Esophagus mucosa (tissue), 1 donor: ENCODE measurements around the gene GAS7. TPM values are rescaled to one million over a fixed set of nuclear protein-coding genes. Genes with fewer than 3 reads are reported as not detected.

Experiments used
- ATAC-seq: fragments of 200-7000 bp; cut with Tn5 transposase; one replicate; pipeline ENCODE4 v1.9.1; 2020
- total RNA-seq: library from RNA; stranded (reverse); gene quantifications from one replicate; pipeline ENCODE4 v1.2.4, GENCODE V29; 2023
- donor health status: DM: yes; HTN: yes; CAD: no.

The GAS7 gene
- total RNA-seq, 1 donor from 2014 or later = 17.3 TPM

- ATAC-seq = no peak
Observed at GRCh38 chr17:9911089-9911488, 287.3 kb downstream of the GAS7 start.

- no peak for ATAC-seq
Observed at GRCh38 chr17:9908649-9909042, 289.8 kb downstream of the GAS7 start.

- no peak for ATAC-seq
Observed at GRCh38 chr17:9907883-9908648, 290.3 kb downstream of the GAS7 start.

- no peak for ATAC-seq
Observed at GRCh38 chr17:9907131-9907530, 291.3 kb downstream of the GAS7 start.

DNA sequence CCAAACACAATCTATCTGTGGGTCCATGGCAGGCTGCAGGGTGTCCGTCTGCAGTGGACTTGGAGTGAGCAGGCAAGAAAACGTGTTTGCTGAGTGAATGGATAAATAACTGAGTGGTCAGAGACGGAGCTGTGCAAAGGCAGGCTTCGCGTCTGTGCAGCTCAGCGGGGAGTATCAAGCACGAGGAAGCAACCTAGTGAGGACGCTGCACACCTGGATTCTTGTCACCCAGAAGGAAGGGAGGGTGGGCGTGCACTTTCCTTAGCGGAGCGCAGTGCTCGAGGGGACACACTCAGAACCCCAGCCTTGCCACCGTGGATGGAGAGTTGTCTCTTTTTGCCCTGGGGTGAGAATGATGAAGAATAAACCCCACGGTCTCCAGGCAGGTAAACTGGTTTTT lies 291.8 kb downstream of the GAS7 start:
- ATAC-seq = no peak

DNA sequence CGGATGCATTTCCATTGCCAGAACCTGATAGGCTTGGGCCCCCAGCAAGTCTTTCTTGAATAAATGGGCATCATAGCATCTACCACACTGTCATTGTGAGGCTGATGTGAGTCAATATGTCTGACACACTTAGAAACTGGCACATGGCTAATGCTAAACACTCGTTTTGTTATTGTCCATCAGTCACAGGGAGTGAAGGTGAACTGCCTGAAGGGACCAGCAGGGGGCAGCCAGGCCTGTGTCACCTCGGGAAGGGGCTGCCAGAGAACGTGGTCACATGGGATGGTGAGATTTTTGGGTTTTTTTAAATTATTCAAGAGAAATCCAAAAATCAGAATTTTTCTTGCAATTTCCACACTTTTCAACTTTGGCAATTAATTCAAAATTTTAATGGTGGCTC lies 292.5 kb downstream of the GAS7 start:
- peak; percentile 38 for ATAC-seq

DNA sequence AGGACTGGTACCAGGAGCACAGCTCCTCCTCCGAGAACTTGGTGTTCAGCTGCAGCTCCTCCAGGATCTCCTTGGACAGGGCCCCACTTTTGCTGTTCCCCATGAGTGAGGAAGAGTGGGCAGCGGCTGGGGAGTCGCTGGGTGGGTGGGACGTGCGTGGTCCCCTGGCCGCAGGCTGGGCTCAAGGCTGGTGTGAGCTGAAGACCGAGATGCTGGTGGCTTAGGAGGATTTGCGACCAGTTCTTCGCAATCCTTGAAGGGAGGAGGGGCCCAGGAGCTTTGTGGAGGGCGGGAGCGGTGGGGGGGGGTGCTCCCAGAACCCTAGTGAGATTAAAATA lies 293.4 kb downstream of the GAS7 start, which contains the start of gene RCVRN:
RCVRN (minus strand) TSS at position 194 of the 338 bp plus-strand sequence; CDS start at position 103, 91 bp downstream.
- ATAC-seq = no peak

DNA sequence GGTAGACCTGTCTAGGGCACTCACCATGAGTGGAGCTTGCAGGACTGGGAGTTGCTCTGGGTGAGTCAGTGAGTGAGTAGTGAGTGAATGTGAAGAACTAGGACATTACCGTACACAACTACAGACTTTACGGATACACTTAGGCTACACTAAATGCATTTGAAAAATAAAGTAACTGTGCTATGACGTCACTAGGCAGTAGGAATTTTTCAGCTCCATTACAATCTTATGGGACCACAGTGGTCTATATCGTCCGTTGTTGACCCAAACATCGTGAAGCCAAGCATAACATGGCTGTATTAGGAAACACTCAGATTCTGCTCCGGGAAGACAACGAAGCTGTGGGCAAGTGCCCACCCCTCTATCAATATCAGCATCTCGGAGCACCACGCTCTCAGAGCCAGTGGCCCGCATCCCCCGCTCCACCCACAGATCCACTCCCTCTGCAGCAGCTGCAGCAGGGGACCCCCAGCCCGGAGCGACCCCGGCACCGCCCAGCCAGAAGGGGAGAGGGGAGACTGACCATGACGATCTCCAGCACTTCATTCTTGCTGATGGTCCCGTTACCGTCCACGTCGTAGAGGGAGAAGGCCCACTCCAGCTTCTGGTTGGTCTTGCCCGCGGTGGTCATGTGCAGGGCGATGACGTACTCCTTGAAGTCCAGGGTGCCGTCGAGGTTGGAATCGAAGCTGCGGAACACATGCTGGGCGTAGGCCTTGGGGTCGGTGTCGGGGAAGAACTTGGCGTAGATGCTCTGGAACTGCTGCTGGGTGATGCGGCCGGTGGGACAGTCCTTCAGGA lies 293.9 kb downstream of the GAS7 start:
- no peak for ATAC-seq

GRCh38 chr17:9902120-9902519 lies 296.3 kb downstream of the GAS7 start:
- ATAC-seq = no peak

GRCh38 chr17:9900784-9901183 lies 297.6 kb downstream of the GAS7 start:
- ATAC-seq = no peak

DNA sequence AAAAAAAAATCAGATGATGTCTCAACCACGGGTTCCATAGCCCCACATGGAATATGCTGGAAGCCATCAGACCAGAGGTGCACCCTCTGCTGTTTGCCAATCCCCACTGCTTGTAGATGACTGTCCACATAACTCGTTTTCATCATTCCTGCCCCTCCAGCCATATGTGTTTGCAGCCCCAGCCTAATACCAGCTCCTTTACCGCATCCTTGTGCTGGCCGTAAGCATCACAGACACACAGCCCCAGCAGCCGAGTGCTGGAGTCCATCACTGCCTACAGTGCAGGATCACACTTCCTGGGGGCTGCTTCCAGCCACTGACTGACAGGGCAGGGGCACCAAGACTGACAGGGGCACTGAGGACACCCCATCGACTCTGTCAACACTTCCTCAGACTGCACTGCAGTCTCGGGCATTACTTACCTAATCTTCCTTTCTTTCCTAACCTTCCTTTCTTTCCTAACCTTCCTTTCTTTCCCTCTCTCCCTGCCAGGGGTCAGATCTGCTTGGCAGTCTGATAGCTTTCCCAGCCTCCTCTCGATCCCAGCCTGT lies 298.3 kb downstream of the GAS7 start:
- ATAC-seq = no peak

DNA sequence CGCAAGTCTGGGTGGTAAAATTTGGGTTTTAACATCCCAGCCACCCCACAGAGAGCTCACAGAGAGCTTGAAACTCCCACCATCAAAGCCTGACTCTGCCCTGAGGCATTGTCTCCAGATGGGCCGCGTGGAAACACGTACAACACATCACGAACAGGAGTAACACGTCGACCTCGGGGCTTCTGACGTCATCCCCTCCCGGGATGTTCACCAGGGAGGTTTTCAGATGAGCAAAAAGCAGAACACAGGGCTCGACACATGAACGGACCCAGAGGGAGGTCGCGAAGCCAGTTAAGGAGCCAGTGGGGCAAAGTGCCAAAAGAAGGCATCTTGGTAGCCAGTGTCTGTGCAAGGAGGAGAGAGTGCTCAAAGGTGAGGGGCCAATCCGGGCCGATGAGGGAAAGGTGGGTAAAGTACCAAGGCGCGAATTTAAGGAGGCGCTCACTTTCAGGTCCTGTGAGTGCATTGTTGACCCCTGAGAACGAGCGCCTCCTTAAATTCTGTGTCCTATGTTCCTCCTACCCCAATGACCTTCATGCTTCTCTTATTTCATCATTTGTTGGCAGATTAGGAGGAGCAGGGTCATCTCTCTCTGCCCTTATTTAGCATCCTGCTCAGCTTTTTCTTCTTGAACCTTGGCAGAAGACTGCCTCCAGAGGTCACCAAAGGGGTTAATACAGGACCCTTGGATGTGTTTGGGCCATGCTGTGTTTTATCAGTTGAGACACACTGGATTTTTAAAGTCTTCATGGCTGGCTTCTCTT lies 298.9 kb downstream of the GAS7 start:
- no peak for ATAC-seq

GRCh38 chr17:9898812-9899211 lies 299.6 kb downstream of the GAS7 start:
- ATAC-seq = no peak

DNA sequence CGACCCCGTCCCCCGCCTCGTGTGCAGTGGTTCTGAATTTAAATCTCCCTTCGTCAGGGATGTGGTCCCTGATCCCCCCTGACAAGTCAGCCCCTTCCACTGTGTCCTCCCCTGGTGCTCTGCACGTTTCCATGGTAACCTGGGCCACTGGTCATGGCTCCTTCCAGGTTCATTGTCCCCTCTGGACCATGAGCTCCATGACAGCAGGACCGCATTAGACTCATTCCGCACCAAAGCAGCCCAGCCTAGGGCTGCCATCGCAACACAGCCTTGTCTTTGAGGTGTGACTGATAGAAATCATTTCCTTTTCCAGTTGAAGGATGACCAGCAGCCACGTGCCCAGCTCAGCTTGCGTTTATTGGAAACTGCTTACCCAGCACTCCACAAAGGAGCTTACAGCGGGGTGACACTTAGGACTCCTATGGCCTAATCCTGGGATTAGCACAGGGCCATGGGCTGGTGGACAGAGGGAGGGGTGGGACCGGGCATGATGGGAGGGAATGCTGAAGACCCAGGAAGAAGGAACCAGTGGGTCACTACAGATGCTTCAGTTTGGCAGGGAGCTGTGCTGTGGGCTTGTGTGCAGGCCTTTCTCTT lies 300.9 kb downstream of the GAS7 start:
- ATAC-seq = no peak

- no peak for ATAC-seq
Observed at GRCh38 chr17:9895923-9896322, 302.5 kb downstream of the GAS7 start.

- no peak for ATAC-seq
Observed at GRCh38 chr17:9894231-9894630, 304.2 kb downstream of the GAS7 start.

GRCh38 chr17:9893411-9894012 lies 304.9 kb downstream of the GAS7 start:
- no peak for ATAC-seq

DNA sequence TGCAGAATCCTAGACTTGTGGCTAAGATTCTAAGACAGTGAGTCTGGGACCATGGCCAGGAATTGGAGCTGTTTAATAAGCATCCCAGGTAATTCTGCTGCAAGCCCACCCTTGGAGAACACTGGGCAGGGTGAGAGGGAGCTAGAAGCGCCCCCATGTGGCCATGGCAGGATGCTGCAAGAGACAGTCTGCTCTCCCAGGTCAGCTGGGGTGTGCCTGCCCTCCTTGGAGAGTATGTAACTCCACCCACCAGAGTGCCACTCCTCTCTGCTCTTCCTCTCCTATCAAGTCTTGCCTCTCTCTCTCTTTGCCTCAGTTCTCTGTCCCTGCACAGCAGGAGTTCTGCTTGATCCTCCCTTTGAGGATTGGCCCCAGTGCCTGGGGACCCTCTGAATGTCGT lies 308.3 kb downstream of the GAS7 start:
- ATAC-seq = no peak

DNA sequence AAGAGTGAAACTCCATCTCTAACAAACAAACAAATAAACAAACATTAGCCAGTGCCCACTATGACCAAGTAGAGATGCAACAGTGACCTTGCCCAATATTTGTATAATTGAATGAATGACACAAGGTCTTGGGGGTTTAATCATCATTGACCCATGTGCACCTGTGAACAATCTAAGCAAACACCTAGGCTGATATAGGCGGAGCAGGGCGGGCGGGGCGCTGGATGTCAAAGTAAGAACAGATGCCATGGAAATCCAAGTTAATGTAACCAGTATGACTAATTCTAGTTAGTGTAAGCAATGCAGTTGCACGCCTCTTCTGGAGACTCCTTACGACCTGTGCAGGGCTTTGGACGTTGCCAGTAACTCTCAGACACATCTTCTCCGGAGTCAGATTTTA lies 310.9 kb downstream of the GAS7 start:
- no peak for ATAC-seq

DNA sequence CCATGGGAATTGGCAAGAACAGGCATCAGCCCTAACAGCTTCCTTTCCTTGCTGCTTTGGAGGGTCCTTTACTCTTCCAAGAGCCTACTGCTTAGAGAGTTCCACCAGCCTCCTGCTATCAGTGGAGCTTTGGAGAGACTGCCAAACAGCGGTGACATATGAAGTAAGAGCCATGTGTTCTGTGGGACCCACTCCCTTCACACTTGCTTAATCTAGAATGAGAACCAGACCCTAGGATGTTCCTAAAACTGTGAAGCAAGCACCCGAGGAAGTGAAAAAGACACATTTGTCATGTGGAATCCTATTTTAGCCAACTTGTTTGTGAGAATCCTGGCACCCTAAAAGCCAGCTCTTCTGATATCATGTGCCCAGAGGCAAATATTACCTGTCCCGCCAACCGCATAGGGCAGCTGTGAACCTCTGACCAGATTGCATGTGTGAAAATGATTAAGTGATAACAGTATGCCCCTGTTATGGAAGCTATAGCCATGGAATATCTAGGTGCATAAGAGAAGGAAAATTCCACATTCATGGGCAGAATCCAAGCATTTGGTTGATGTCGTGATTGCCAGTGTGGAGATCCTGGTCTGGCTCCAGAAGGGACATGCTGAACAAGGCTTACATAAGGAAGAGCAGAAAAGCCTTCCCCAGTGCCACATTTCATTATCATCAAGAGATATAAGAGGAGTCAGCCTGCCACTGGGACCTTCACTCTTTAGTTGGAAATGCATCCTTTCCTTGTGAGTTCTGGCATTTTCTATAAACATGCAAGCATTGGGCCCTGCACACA lies 312.1 kb downstream of the GAS7 start:
- ATAC-seq = no peak

DNA sequence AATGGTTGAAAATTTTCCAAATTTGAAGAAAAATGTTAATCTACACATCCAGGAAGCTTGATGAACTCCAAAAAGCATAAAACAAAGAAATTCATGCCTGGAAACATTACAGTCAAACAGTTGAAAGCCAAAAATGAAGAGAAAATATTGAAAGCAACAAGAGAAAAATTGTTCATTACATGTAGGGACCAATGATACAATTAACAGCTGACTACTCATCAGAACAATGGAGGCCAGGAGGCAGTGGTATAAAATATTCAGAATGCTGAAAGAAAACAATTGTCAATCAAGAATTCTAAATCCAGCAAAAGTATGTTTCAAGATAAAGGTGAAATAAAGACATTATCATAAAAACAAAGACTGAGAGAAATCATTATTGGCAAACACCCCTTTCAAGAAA lies 315.0 kb downstream of the GAS7 start:
- no peak for ATAC-seq
